GM18870 (cell line): ENCODE data around the gene LSM8.
"Not testable (repeated sequence)": the region's sequence is repeated elsewhere in the genome, so short reads cannot be mapped to it uniquely, and the experiment has no call there.

Experiments
- ATAC-seq: cut with Tn5 transposase; IDR thresholded peaks from one replicate; pipeline ENCODE4 v1.9.1; 2021; ENCODE audit warnings: moderate library complexity; ENCODE audit not compliant: unreplicated experiment

LSM8 gene

GRCh38 chr7:118202061-118202460 is 18.1 kb downstream of the LSM8 start:
- no peak for ATAC-seq

GRCh38 chr7:118214051-118214832 is 30.3 kb downstream of the LSM8 start:
- ATAC-seq, result peak; percentile 93

GRCh38 chr7:118214833-118215182 is 30.8 kb downstream of the LSM8 start:
- ATAC-seq, result peak; percentile 9

GRCh38 chr7:118217210-118217619 is 33.3 kb downstream of the LSM8 start:
- no peak for ATAC-seq

- ATAC-seq, result no peak
Observed at GRCh38 chr7:118218413-118219156, 34.6 kb downstream of the LSM8 start.

- no peak for ATAC-seq
Observed at GRCh38 chr7:118219157-118219512, 35.2 kb downstream of the LSM8 start.

- ATAC-seq, result no peak
Observed at GRCh38 chr7:118220583-118220982, 36.6 kb downstream of the LSM8 start.

GRCh38 chr7:118222591-118222990 is 38.6 kb downstream of the LSM8 start:
- ATAC-seq, result no peak

- ATAC-seq, result no peak
Observed at GRCh38 chr7:118224521-118224920, 40.6 kb downstream of the LSM8 start, which contains the start of gene ANKRD7. Gene ANKRD7 (plus strand): TSS chr7:118224704. CDS start chr7:118224831, 127 bp downstream.

GRCh38 chr7:118232837-118233236 is 48.9 kb downstream of the LSM8 start:
- no peak for ATAC-seq

- ATAC-seq, result no peak
Observed at GRCh38 chr7:118233799-118234198, 49.8 kb downstream of the LSM8 start.

- no peak for ATAC-seq
Observed at GRCh38 chr7:118239014-118239413, 55.0 kb downstream of the LSM8 start.

GRCh38 chr7:118240320-118240719 is 56.4 kb downstream of the LSM8 start:
- ATAC-seq, result not testable (repeated sequence)
